ENCODE results near the gene CNDP2.

- TF ChIP-seq REST (IDR thresholded peaks at IDR 0.05; ENCODE audit: insufficient read depth in 1 of 2, low read depth in 2 of 2, low read length in 1 of 2) (no peak), CTCF (IDR thresholded peaks at IDR 0.05) (no peak), SIN3A (IDR thresholded peaks at IDR 0.05; ENCODE audit: borderline replicate concordance, insufficient read depth, low read depth, low read length) (no peak), POLR2AphosphoS5 (IDR thresholded peaks at IDR 0.05; ENCODE audit: low read depth, low read length) (no peak), TCF7L2 (IDR thresholded peaks at IDR 0.05; ENCODE audit: low read depth, low read length) (no peak)
These were observed 38.2 kb downstream of the CNDP2 start, which contains the start of gene CNDP1 for GRCh38 chr18:74534150-74534969.

Measured in Panc1 (cell line).